Testis (tissue), 2 donors: ENCODE measurements around the gene CEACAM3.

Experiments used
- CTCF ChIP-seq, 3 experiments: fragments of 450-650 bp in 2 of 3; fragments of 200-600 bp in 1 of 3; sonication (generic) in 1 of 3; IDR thresholded peaks; one replicate each; pipeline ENCODE4 v1.5.1; 2016 to 2019; ENCODE audit warnings: antibody characterized with exemption in 3 of 3, mild to moderate bottlenecking in 2 of 3, moderate library complexity in 1 of 3
- POLR2A ChIP-seq: fragments of 450-650 bp; IDR thresholded peaks from one replicate; pipeline ENCODE4 v1.6.1; 2017; ENCODE audit warnings: antibody characterized with exemption, mild to moderate bottlenecking, moderate library complexity

- TF ChIP-seq CTCF (IDR thresholded peaks at IDR 0.05) (no peak), POLR2A (no peak)
These were observed 20.4 kb downstream of the CEACAM3 start for GRCh38 chr19:41816761-41817160.
